ENCODE data around the gene GTF2A2. TPM values are rescaled to one million over a fixed set of nuclear protein-coding genes. Genes with fewer than 3 reads are reported as not detected.
"Not testable (repeated sequence)": the region's sequence is repeated elsewhere in the genome, so short reads cannot be mapped to it uniquely, and the experiment has no call there.

GTF2A2 gene
- 227 TPM for polyA plus RNA-seq (2012; ENCODE audit: insufficient read depth, insufficient read length)

GRCh38 chr15:59656897-59657634 is at the start of gene GTF2A2:
Gene GTF2A2 (minus strand): TSS chr15:59657515. CDS start chr15:59652277, 5,238 bp downstream.
- peak; percentile 90 for DNase-seq (ENCODE audit: low read depth, low spot score)

GRCh38 chr15:59703979-59704796 is 46.9 kb upstream of the GTF2A2 start:
- no peak for DNase-seq (ENCODE audit: low read depth, low spot score)

More at GRCh38 chr15:59656897-59657634, at the start of gene GTF2A2:
- H3K4me3 ChIP-seq (ENCODE audit: low read length) = peak within 1 kb of the TSS; percentile 61

GRCh38 chr15:59702351-59702750 is 45.0 kb upstream of the GTF2A2 start:
- no peak overlapping the region for H3K4me3 ChIP-seq (ENCODE audit: low read length)
- DNase-seq (ENCODE audit: low read depth, low spot score) = no peak

More at GRCh38 chr15:59703979-59704796, 46.9 kb upstream of the GTF2A2 start:
- no peak overlapping the region for H3K4me3 ChIP-seq (ENCODE audit: low read length)

- no peak overlapping the region for H3K4me3 ChIP-seq (ENCODE audit: low read length)
These were observed 44.6 kb upstream of the GTF2A2 start for GRCh38 chr15:59701880-59702279.

GRCh38 chr15:59699810-59700431 is 42.6 kb upstream of the GTF2A2 start:
- DNase-seq (ENCODE audit: low read depth, low spot score) = no peak

More at GRCh38 chr15:59701880-59702279, 44.6 kb upstream of the GTF2A2 start:
- DNase-seq (ENCODE audit: low read depth, low spot score) = no peak

GRCh38 chr15:59698065-59698464 is 40.8 kb upstream of the GTF2A2 start:
- DNase-seq (ENCODE audit: low read depth, low spot score); H3K4me3 ChIP-seq (ENCODE audit: low read length): not testable (repeated sequence)

More at GRCh38 chr15:59699810-59700431, 42.6 kb upstream of the GTF2A2 start:
- no peak overlapping the region for H3K4me3 ChIP-seq (ENCODE audit: low read length)

- H3K4me3 ChIP-seq (ENCODE audit: low read length) = no peak overlapping the region
- DNase-seq (ENCODE audit: low read depth, low spot score) = no peak
These were observed 39.0 kb upstream of the GTF2A2 start for GRCh38 chr15:59696332-59696731.

- DNase-seq (ENCODE audit: low read depth, low spot score) = no peak
- no peak overlapping the region for H3K4me3 ChIP-seq (ENCODE audit: low read length)
These were observed 37.5 kb upstream of the GTF2A2 start for GRCh38 chr15:59694779-59695178.

- H3K4me3 ChIP-seq (ENCODE audit: low read length) = no peak overlapping the region
- DNase-seq (ENCODE audit: low read depth, low spot score) = peak; percentile 62
These were observed 34.0 kb upstream of the GTF2A2 start for GRCh38 chr15:59691194-59691805.

GRCh38 chr15:59689626-59690236 is 32.4 kb upstream of the GTF2A2 start:
- peak; percentile 60 for DNase-seq (ENCODE audit: low read depth, low spot score)
- peak overlapping the region; percentile 95 for H3K4me3 ChIP-seq (ENCODE audit: low read length)

- peak within 1 kb of the TSS; percentile 95 for H3K4me3 ChIP-seq (ENCODE audit: low read length)
- DNase-seq (ENCODE audit: low read depth, low spot score) = peak; percentile 98
These were observed 31.7 kb upstream of the GTF2A2 start, which contains the start of gene BNIP2 for GRCh38 chr15:59688782-59689625. Gene BNIP2 (minus strand): TSS chr15:59689320. CDS start chr15:59682457, 6,863 bp downstream.

- peak overlapping the region; percentile 95 for H3K4me3 ChIP-seq (ENCODE audit: low read length)
- peak; percentile 45 for DNase-seq (ENCODE audit: low read depth, low spot score)
These were observed 31.1 kb upstream of the GTF2A2 start for GRCh38 chr15:59688423-59688781.

GRCh38 chr15:59687836-59688235 is 30.5 kb upstream of the GTF2A2 start:
- DNase-seq (ENCODE audit: low read depth, low spot score) = peak; percentile 19
- peak overlapping the region; percentile 95 for H3K4me3 ChIP-seq (ENCODE audit: low read length)

GRCh38 chr15:59686389-59686788 is 29.1 kb upstream of the GTF2A2 start:
- H3K4me3 ChIP-seq (ENCODE audit: low read length) = no peak overlapping the region
- no peak for DNase-seq (ENCODE audit: low read depth, low spot score)

- no peak for DNase-seq (ENCODE audit: low read depth, low spot score)
- no peak overlapping the region for H3K4me3 ChIP-seq (ENCODE audit: low read length)
These were observed 28.5 kb upstream of the GTF2A2 start for GRCh38 chr15:59685737-59686297.

GRCh38 chr15:59680870-59681269 is 23.6 kb upstream of the GTF2A2 start:
- DNase-seq (ENCODE audit: low read depth, low spot score) = no peak
- H3K4me3 ChIP-seq (ENCODE audit: low read length) = no peak overlapping the region

- H3K4me3 ChIP-seq (ENCODE audit: low read length) = no peak overlapping the region
- no peak for DNase-seq (ENCODE audit: low read depth, low spot score)
These were observed 23.0 kb upstream of the GTF2A2 start for GRCh38 chr15:59680346-59680745.

GRCh38 chr15:59678620-59679019 is 21.3 kb upstream of the GTF2A2 start:
- no peak for DNase-seq (ENCODE audit: low read depth, low spot score)
- H3K4me3 ChIP-seq (ENCODE audit: low read length) = no peak overlapping the region
